K562 (cell line): Measurements from ENCODE around the gene IRAK2. TPM values are rescaled to one million over a fixed set of nuclear protein-coding genes. Genes with fewer than 3 reads are reported as not detected.

Experiments
- ATF1 ChIP-seq, 2 experiments: fragments of 450-650 bp in 1 of 2; IDR thresholded peaks; 2 replicates each; pipeline ENCODE4 v1.6.1; 2016; ENCODE audit warnings: missing compliant biosample characterization in 1 of 2, missing genetic modification characterization in 1 of 2
- CEBPB ChIP-seq: fragments of 450-650 bp; IDR thresholded peaks from 2 replicates; pipeline ENCODE4 v1.6.1; 2016; ENCODE audit warnings: missing genetic modification characterization, missing compliant biosample characterization
- CREM ChIP-seq: IDR thresholded peaks from 2 replicates; pipeline ENCODE4 v1.6.1; 2014; ENCODE audit warnings: antibody characterized with exemption, low read depth
- MGA ChIP-seq: fragments of 450-650 bp; IDR thresholded peaks from 2 replicates; pipeline ENCODE4 v1.6.1; 2016; ENCODE audit warnings: mild to moderate bottlenecking, moderate library complexity
- POLR3A ChIP-seq: IDR thresholded peaks from 2 replicates; pipeline ENCODE4 v1.6.1; 2011; ENCODE audit warnings: borderline replicate concordance, mild to moderate bottlenecking, moderate library complexity; ENCODE audit not compliant: insufficient read length, insufficient read depth; ENCODE audit errors: extremely low read depth
- PTBP1 ChIP-seq: fragments of 200-400 bp; formaldehyde crosslinking; IDR thresholded peaks from 2 replicates; pipeline ENCODE4 v1.6.1; 2017; ENCODE audit warnings: low read depth, low read length
- RBM22 ChIP-seq: fragments of 200-400 bp; formaldehyde crosslinking; IDR thresholded peaks from 2 replicates; pipeline ENCODE4 v1.6.1; 2018; ENCODE audit warnings: low read length, low read depth; ENCODE audit not compliant: poor library complexity, severe bottlenecking
- SMARCC2 ChIP-seq: fragments of 450-650 bp; IDR thresholded peaks from 2 replicates; pipeline ENCODE4 v1.6.1; 2017; ENCODE audit warnings: antibody characterized with exemption, moderate library complexity, mild to moderate bottlenecking, low read depth
- SNAPC5 ChIP-seq: fragments of 250-450 bp; sonication (Bioruptor Pico); IDR thresholded peaks from 2 replicates; pipeline ENCODE4 v1.8.0; 2021; ENCODE audit warnings: moderate library complexity, mild to moderate bottlenecking, inconsistent platforms
- SPI1 ChIP-seq: IDR thresholded peaks from 2 replicates; pipeline ENCODE4 v1.6.1; 2011; ENCODE audit warnings: low read depth, low read length, control low read depth, borderline replicate concordance
- ZFX ChIP-seq: sonication (generic); formaldehyde crosslinking; IDR thresholded peaks from 2 replicates; pipeline ENCODE4 v1.8.0; 2022; ENCODE audit warnings: mild to moderate bottlenecking, missing genetic modification reagents, moderate library complexity
- polyA plus RNA-seq, 8 experiments: library from polyadenylated mRNA; depleted of rRNA in 4 of 8; stranded (reverse) in 5 of 8; unstranded in 3 of 8; fragments of >200 nt; fragmentation: Nextera tagmentation in 2 of 8; fragmentation: Illumina TruSeq in 1 of 8; extraction: Ambion mirVana in 2 of 8; extraction: Trizol in 1 of 8; gene quantifications; 2 replicates each; pipeline versions ENCODE4 v1.2.1 to v1.2.3, GENCODE V29; 2011 to 2014; ENCODE audit warnings: inconsistent platforms in 1 of 8, missing spikeins in 1 of 8
- total RNA-seq, 7 experiments: library from RNA; depleted of rRNA in 6 of 7; stranded (reverse); fragments of >200 nt in 6 of 7; fragmentation: Illumina TruSeq in 2 of 7; extraction: Trizol in 2 of 7; gene quantifications; 2 replicates each; pipeline versions ENCODE4 v1.2.1 to v1.2.3, GENCODE V29; 2011 to 2021; ENCODE audit warnings: low replicate concordance in 1 of 7
- TF ChIP-seq, protein P1 (sequence below): fragments of 450-650 bp; conservative IDR thresholded peaks from 2 replicates; pipeline ENCODE4 v1.6.1; 2016; ENCODE audit warnings: missing genetic modification characterization, low read depth, mild to moderate bottlenecking, missing compliant biosample characterization, moderate library complexity

Gene IRAK2
- total and polyA plus RNA-seq, 9 of the 15 experiments (the other 6 are each of a cell fraction or from before 2014, with no cell fraction given): 0.42 to 4.4 (median 2.7) TPM

- TF ChIP-seq MGA (peak; percentile 47), RBM22 (no peak), CEBPB (tag) (no peak; the same call in 1 of the 2 replicates), POLR3A (no peak), PTBP1 (no peak), SPI1 (0 out of 2 replicates have a peak, but pooled peaks have one; percentile 3), ATF1 (CRISPR knock-in tag; IDR thresholded peaks at IDR 0.05) (no peak), ATF1 (tag; IDR thresholded peaks at IDR 0.05) (peak; percentile 51), SMARCC2 (0 out of 2 replicates have a peak, but pooled peaks have one; percentile 26), SNAPC5 (no peak), CREM (peak; percentile 57), ZFX (CRISPR knock-in tag) (peak; percentile 63)
- TF ChIP-seq, protein P1, sequence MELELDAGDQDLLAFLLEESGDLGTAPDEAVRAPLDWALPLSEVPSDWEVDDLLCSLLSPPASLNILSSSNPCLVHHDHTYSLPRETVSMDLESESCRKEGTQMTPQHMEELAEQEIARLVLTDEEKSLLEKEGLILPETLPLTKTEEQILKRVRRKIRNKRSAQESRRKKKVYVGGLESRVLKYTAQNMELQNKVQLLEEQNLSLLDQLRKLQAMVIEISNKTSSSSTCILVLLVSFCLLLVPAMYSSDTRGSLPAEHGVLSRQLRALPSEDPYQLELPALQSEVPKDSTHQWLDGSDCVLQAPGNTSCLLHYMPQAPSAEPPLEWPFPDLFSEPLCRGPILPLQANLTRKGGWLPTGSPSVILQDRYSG: peak; percentile 59; the same call in 1 of the 2 replicates
Observed at GRCh38 chr3:10198761-10199649, 34.3 kb downstream of the IRAK2 start (continued).
